GM18526 (cell line): ENCODE data around the gene GGNBP2.

Experiments
- POLR2A ChIP-seq: IDR thresholded peaks from 3 replicates; pipeline ENCODE4 v1.6.1; 2011; ENCODE audit not compliant: insufficient read length; ENCODE audit errors: extremely low read depth

GGNBP2 gene

DNA sequence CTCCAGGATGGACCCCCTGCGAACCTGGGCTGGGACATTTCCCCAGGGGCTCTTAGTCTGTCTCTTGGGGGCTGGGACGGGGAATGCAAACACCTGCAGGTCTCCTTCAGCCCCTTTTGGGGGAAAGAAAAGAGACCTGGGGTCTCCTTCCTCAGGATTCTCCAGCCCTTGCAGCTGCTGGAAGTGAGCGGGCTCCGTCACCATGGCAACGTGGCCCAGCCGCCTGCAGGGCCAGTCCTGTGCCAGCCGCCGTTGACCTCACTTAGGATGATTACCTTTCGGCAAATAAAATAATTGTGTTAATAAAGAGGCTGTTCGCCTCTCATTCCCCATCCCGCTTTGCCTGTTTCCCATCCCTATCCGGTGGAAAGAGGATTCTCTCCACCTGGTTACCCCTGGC lies 82.4 kb downstream of the GGNBP2 start:
- no peak for TF ChIP-seq POLR2A

DNA sequence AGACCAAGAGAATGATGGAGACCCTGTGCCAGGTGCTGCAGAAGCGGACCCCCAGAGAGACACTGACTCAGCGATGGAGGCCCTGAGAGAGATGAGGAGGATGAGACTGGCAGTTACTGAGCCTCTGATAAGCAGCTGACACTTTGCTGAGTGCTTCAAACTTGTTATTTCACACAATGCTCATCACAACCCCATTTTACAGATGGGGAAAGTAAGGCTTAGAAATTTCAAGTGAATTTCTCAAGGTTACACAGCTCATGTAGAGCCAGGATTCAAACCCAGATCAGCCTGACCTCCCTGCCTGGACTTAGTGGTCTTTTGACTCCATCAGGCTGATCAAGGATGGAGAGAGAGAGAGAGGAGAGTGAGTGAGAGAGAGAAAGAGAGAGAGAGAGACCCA lies 83.9 kb downstream of the GGNBP2 start:
- TF ChIP-seq POLR2A: no peak

DNA sequence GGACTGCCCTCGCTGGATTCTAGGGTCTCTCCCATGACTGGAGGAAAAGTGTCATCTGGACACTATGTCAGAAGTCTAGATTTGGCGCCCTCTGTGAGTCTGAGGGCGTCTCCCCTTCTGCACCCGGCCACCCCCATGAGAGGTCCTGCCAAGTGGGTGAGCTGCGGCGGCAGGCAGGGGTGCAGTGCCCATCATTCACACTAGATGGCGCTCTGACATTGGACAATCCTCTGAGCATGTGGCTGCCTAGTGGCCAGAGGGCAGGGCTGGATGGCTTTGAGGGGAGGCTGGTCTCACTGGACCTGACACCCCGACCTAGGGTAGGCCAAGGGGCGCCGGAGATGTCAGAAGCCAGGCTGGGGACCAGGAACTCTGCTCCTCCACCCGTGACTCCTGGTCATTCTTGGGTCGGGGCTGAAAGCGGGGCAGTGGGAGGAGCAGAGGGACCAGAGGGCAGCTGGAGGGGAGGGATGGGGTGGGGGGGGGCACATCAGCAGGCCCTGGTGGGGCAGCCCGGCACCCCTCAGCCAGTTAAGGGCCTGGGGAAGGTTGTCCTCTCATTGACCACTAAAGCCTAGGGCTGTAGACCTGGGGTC lies 84.6 kb downstream of the GGNBP2 start:
- no peak for TF ChIP-seq POLR2A

DNA sequence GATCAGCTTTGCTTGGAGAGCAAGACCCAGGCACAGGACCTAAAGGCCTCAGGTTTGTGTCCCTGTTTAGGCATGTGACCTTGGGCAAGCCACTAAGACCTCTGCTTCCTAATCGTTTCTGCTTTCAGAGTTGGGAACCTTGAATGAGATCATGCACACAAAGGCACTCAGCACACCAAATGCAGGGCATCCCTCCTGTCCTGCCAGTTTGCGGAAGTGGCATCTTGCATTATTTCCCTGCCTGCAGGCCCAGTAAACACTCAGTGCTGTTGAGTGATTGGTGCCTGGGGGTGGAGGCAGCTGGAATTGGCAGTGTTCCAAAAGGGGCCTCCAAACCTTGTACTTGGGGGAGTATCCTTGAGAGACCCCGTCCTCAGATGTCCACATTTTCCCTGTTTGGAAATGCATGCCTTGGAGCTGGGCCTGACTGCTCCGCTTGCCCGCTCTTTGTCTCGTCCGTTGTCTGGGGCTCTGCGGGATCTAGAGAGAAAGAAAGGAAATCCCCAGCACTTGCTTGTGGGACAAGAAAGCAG lies 85.3 kb downstream of the GGNBP2 start:
- TF ChIP-seq POLR2A: no peak

DNA sequence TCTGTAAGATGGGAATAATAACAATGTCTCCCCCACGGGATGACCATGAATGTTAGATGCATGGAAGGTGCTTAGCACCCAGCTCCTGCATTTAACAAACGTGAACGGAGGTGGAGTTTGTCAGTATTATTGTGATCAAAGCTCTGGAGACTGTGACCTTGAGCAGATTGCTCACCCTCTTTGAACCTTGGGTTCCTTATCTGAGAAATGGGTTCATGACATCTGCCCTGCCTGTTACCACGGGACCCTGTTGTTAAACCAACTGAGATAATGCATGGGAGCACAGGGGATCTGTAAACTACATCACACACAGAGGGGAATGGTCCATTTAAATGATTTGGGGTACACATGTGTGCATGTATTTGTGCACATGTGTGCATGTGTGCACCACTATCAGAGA lies 86.3 kb downstream of the GGNBP2 start:
- no peak for TF ChIP-seq POLR2A

DNA sequence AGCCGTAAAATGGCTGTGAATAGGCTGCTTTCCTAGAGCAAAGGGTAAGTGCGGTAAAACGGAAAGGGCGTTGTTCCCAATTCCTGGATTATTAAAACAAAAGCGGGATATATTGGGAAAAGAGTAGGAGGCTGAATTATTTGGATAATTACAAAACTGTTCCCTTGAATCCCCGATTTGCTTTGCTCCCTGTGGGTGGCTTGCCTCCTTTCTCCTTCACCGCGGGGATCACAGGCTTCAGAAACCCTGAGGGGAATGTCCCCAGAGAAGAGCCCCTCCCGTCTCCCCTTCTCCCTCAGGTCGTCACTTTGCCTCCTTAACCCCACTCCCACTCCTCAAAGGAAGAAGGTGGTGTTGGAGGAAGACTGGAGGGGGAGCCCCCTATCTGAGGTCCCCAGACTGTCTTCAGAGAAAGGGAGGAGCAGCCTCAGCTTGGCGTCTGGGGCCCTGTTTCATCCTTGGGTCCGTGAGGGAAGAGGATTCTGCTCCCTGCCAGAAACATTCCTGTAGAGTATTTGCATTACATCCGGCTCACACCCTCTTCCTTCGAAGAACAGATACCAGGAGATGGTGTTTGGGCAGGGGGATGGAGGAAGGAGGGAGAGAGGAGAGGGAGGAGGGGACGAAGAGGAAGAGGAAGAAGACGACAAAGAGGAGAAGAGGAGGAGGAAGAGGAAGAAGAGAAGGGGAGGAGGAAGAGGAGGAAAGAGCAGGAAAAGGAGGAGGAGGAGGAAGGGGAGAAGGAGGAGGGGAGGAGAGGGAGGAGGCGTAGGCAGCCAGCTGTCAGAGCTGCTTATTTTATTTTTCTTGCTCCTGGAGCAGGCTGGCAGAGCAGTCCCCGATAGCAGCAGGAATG lies 88.4 kb downstream of the GGNBP2 start:
- TF ChIP-seq POLR2A: no peak
